WTC11 (cell line): ENCODE data around the gene TMBIM6. TPM values are rescaled to one million over a fixed set of nuclear protein-coding genes. Genes with fewer than 3 reads are reported as not detected.

Experiments
- CREB1 ChIP-seq: sonication (generic); formaldehyde crosslinking; IDR thresholded peaks from 2 replicates; pipeline ENCODE4 v1.8.0; 2023; ENCODE audit warnings: mild to moderate bottlenecking, missing genetic modification reagents
- ESRRA ChIP-seq: sonication (generic); formaldehyde crosslinking; IDR thresholded peaks from 2 replicates; pipeline ENCODE4 v1.8.1; 2022; ENCODE audit warnings: mild to moderate bottlenecking, missing genetic modification reagents, borderline replicate concordance
- ETV6 ChIP-seq: sonication (generic); formaldehyde crosslinking; IDR thresholded peaks from 2 replicates; pipeline ENCODE4 v1.8.1; 2022; ENCODE audit warnings: mild to moderate bottlenecking, missing genetic modification reagents
- FOXJ3 ChIP-seq: sonication (generic); formaldehyde crosslinking; IDR thresholded peaks from 2 replicates; pipeline ENCODE4 v1.9.0; 2021; ENCODE audit warnings: missing genetic modification reagents, mild to moderate bottlenecking, borderline replicate concordance
- FOXK1 ChIP-seq: sonication (generic); formaldehyde crosslinking; IDR thresholded peaks from 2 replicates; pipeline ENCODE4 v1.8.0; 2022; ENCODE audit warnings: mild to moderate bottlenecking, moderate library complexity, missing genetic modification reagents
- GABPB1 ChIP-seq: sonication (generic); formaldehyde crosslinking; IDR thresholded peaks from 2 replicates; pipeline ENCODE4 v1.8.1; 2023; ENCODE audit warnings: mild to moderate bottlenecking, missing genetic modification reagents
- GTF2I ChIP-seq: fragments of 250-450 bp; sonication (Bioruptor Pico); conservative IDR thresholded peaks from 2 replicates; pipeline ENCODE4 v1.4.0; 2021; ENCODE audit warnings: mild to moderate bottlenecking
- JUN ChIP-seq: sonication (generic); formaldehyde crosslinking; IDR thresholded peaks from 2 replicates; pipeline ENCODE4 v1.8.0; 2023; ENCODE audit warnings: mild to moderate bottlenecking, missing genetic modification reagents
- NFATC4 ChIP-seq: fragments of 250-450 bp; sonication (Bioruptor Pico); IDR thresholded peaks from 2 replicates; pipeline ENCODE4 v1.9.0; 2021; ENCODE audit warnings: mild to moderate bottlenecking
- NFE2L1 ChIP-seq: sonication (generic); formaldehyde crosslinking; IDR thresholded peaks from 2 replicates; pipeline ENCODE4 v1.8.1; 2023; ENCODE audit warnings: missing genetic modification reagents
- NFYB ChIP-seq: sonication (generic); formaldehyde crosslinking; conservative IDR thresholded peaks from 2 replicates; pipeline ENCODE4 v1.8.0; 2022; ENCODE audit warnings: low read depth, missing genetic modification reagents
- OVOL2 ChIP-seq: fragments of 250-450 bp; sonication (Bioruptor Pico); IDR thresholded peaks from 2 replicates; pipeline ENCODE4 v1.9.0; 2021; ENCODE audit warnings: mild to moderate bottlenecking, borderline replicate concordance
- SMAD3 ChIP-seq: sonication (generic); formaldehyde crosslinking; IDR thresholded peaks from 2 replicates; pipeline ENCODE4 v1.8.0; 2022; ENCODE audit warnings: missing genetic modification reagents, mild to moderate bottlenecking, borderline replicate concordance
- SMAD4 ChIP-seq: sonication (generic); formaldehyde crosslinking; IDR thresholded peaks from 2 replicates; pipeline ENCODE4 v1.8.0; 2022; ENCODE audit warnings: mild to moderate bottlenecking, missing genetic modification reagents
- SOX15 ChIP-seq: fragments of 250-450 bp; sonication (Bioruptor Pico); IDR thresholded peaks from 2 replicates; pipeline ENCODE4 v1.9.0; 2021; ENCODE audit warnings: mild to moderate bottlenecking
- SP1 ChIP-seq: sonication (generic); formaldehyde crosslinking; conservative IDR thresholded peaks from 2 replicates; pipeline ENCODE4 v1.8.1; 2022; ENCODE audit warnings: missing genetic modification reagents
- TEAD1 ChIP-seq: sonication (generic); formaldehyde crosslinking; IDR thresholded peaks from 2 replicates; pipeline ENCODE4 v1.8.0; 2022; ENCODE audit warnings: mild to moderate bottlenecking, missing genetic modification reagents
- TP53 ChIP-seq: sonication (generic); formaldehyde crosslinking; IDR thresholded peaks from 2 replicates; pipeline ENCODE4 v1.8.1; 2023; ENCODE audit warnings: mild to moderate bottlenecking, missing genetic modification reagents
- ZNF219 ChIP-seq: sonication (generic); formaldehyde crosslinking; IDR thresholded peaks from 2 replicates; pipeline ENCODE4 v1.8.0; 2023; ENCODE audit warnings: missing genetic modification reagents, mild to moderate bottlenecking, borderline replicate concordance
- ZNF232 ChIP-seq: sonication (generic); formaldehyde crosslinking; IDR thresholded peaks from 2 replicates; pipeline ENCODE4 v1.8.0; 2022; ENCODE audit warnings: mild to moderate bottlenecking, missing genetic modification reagents
- ZNF416 ChIP-seq: fragments of 250-450 bp; sonication (Bioruptor Pico); IDR thresholded peaks from 2 replicates; pipeline ENCODE4 v1.9.0; 2021; ENCODE audit warnings: mild to moderate bottlenecking, inconsistent platforms
- total RNA-seq: library from RNA; stranded (reverse); gene quantifications from 3 replicates; pipeline ENCODE4 v1.2.3, GENCODE V29; 2021
- TF ChIP-seq, protein P1 (sequence below): fragments of 250-450 bp; sonication (Bioruptor Pico); IDR thresholded peaks from 2 replicates; pipeline ENCODE4 v2.1.2; 2022; ENCODE audit warnings: mild to moderate bottlenecking, moderate library complexity
- TF ChIP-seq, protein P2 (sequence below): sonication (generic); formaldehyde crosslinking; IDR thresholded peaks from 2 replicates; pipeline ENCODE4 v1.8.1; 2022; ENCODE audit warnings: mild to moderate bottlenecking, missing genetic modification reagents, moderate library complexity, borderline replicate concordance
- TF ChIP-seq, protein P3 (sequence below): fragments of 250-450 bp; sonication (Bioruptor Pico); IDR thresholded peaks from 2 replicates; pipeline ENCODE4 v1.9.0; 2021; ENCODE audit warnings: moderate library complexity, mild to moderate bottlenecking, inconsistent platforms, borderline replicate concordance
- TF ChIP-seq, protein P4 (sequence below): sonication (generic); formaldehyde crosslinking; IDR thresholded peaks from 2 replicates; pipeline ENCODE4 v1.8.1; 2023; ENCODE audit warnings: mild to moderate bottlenecking, missing genetic modification reagents, borderline replicate concordance
- TF ChIP-seq, protein P5 (sequence below): sonication (generic); formaldehyde crosslinking; IDR thresholded peaks from 2 replicates; pipeline ENCODE4 v1.8.0; 2022; ENCODE audit warnings: missing genetic modification reagents

Gene TMBIM6
- total RNA-seq, 1 experiment from 2014 or later, result 402 TPM

DNA sequence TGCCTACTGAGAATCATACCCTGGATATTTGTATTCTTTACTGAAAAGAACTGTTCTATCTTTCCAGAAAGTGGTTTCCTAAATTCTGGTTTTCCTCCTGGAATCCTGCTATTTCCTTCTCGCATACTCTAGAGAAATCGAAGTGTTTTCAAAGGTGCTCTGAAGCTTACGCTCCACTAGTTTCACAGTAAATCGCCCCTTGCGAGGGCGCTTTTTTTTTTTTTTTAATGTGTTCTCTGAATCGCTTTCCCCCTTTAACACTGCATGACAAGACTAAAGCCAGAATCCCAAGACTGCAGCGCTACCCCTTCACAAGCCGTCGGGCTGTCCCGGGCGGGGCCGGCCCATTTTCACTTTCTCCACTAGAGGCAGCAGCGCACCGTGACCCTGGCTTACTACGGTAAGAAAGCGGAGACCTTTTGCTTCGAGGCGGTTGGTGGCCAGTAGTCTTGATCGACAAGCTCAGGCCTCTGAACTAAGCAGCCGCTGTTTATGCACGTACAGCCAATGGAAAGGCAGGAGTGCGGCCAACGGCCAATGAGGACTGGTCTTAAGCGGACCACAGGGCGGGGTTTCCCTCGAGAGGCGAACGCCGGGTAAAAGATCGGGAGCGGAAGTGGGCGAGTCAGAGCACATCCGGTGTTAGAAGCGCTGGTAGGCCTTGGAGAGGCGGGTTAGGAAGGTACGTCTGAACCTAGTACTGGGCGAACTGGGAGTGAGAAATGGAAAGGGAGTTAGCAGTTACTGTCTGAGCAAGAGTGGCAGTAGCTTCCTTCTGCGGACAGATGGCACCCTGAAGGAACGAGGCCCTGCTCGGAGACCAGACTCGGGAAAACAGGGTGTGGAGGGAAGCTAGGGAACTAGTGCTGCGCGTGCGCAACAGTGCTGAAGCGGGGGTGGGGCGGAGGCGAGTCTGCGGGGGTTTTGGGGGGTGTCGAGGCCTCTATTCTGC, at the start of gene TMBIM6 (continued):
- TF ChIP-seq JUN (CRISPR knock-in tag), result 0 out of 2 replicates have a peak, but pooled peaks have one; percentile 47
- TF ChIP-seq TEAD1 (CRISPR knock-in tag), result 0 out of 2 replicates have a peak, but pooled peaks have one; percentile 27
- no peak for TF ChIP-seq ZNF219 (CRISPR knock-in tag)
- TF ChIP-seq SMAD3 (CRISPR knock-in tag), result peak; percentile 35; the same call in 1 of the 2 replicates
- no peak for TF ChIP-seq GTF2I (CRISPR knock-in tag)
- TF ChIP-seq, protein P1, sequence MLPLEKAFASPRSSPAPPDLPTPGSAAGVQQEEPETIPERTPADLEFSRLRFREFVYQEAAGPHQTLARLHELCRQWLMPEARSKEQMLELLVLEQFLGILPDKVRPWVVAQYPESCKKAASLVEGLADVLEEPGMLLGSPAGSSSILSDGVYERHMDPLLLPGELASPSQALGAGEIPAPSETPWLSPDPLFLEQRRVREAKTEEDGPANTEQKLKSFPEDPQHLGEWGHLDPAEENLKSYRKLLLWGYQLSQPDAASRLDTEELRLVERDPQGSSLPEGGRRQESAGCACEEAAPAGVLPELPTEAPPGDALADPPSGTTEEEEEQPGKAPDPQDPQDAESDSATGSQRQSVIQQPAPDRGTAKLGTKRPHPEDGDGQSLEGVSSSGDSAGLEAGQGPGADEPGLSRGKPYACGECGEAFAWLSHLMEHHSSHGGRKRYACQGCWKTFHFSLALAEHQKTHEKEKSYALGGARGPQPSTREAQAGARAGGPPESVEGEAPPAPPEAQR, result no peak
- peak; percentile 88 for TF ChIP-seq SP1 (CRISPR knock-in tag)
- TF ChIP-seq GABPB1, result peak; percentile 80
- TF ChIP-seq SMAD4 (CRISPR knock-in tag), result no peak
- TF ChIP-seq FOXJ3 (CRISPR knock-in tag), result no peak
- TF ChIP-seq NFE2L1 (CRISPR knock-in tag), result peak; percentile 93
- TF ChIP-seq NFATC4 (CRISPR knock-in tag), result no peak
- TF ChIP-seq CREB1 (CRISPR knock-in tag), result no peak
- TF ChIP-seq NFYB (CRISPR knock-in tag), result peak; percentile 74
- TF ChIP-seq ETV6 (CRISPR knock-in tag), result peak; percentile 81
- TF ChIP-seq ESRRA (CRISPR knock-in tag), result no peak
- TF ChIP-seq, protein P2, sequence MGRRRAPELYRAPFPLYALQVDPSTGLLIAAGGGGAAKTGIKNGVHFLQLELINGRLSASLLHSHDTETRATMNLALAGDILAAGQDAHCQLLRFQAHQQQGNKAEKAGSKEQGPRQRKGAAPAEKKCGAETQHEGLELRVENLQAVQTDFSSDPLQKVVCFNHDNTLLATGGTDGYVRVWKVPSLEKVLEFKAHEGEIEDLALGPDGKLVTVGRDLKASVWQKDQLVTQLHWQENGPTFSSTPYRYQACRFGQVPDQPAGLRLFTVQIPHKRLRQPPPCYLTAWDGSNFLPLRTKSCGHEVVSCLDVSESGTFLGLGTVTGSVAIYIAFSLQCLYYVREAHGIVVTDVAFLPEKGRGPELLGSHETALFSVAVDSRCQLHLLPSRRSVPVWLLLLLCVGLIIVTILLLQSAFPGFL, result no peak
- peak; percentile 96 for TF ChIP-seq FOXK1 (CRISPR knock-in tag)
- TF ChIP-seq, protein P3, sequence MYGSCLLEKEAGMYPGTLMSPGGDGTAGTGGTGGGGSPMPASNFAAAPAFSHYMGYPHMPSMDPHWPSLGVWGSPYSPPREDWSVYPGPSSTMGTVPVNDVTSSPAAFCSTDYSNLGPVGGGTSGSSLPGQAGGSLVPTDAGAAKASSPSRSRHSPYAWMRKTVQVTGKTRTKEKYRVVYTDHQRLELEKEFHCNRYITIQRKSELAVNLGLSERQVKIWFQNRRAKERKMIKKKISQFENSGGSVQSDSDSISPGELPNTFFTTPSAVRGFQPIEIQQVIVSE (CRISPR knock-in tag), result no peak
- 0 out of 2 replicates have a peak, but pooled peaks have one; percentile 40 for TF ChIP-seq ZNF416 (CRISPR knock-in tag)
- TF ChIP-seq TP53 (CRISPR knock-in tag), result no peak
- TF ChIP-seq, protein P4, sequence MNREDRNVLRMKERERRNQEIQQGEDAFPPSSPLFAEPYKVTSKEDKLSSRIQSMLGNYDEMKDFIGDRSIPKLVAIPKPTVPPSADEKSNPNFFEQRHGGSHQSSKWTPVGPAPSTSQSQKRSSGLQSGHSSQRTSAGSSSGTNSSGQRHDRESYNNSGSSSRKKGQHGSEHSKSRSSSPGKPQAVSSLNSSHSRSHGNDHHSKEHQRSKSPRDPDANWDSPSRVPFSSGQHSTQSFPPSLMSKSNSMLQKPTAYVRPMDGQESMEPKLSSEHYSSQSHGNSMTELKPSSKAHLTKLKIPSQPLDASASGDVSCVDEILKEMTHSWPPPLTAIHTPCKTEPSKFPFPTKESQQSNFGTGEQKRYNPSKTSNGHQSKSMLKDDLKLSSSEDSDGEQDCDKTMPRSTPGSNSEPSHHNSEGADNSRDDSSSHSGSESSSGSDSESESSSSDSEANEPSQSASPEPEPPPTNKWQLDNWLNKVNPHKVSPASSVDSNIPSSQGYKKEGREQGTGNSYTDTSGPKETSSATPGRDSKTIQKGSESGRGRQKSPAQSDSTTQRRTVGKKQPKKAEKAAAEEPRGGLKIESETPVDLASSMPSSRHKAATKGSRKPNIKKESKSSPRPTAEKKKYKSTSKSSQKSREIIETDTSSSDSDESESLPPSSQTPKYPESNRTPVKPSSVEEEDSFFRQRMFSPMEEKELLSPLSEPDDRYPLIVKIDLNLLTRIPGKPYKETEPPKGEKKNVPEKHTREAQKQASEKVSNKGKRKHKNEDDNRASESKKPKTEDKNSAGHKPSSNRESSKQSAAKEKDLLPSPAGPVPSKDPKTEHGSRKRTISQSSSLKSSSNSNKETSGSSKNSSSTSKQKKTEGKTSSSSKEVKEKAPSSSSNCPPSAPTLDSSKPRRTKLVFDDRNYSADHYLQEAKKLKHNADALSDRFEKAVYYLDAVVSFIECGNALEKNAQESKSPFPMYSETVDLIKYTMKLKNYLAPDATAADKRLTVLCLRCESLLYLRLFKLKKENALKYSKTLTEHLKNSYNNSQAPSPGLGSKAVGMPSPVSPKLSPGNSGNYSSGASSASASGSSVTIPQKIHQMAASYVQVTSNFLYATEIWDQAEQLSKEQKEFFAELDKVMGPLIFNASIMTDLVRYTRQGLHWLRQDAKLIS (CRISPR knock-in tag), result no peak
- TF ChIP-seq OVOL2 (CRISPR knock-in tag), result no peak
- peak; percentile 77; the same call in 1 of the 2 replicates for TF ChIP-seq ZNF232 (CRISPR knock-in tag)
- TF ChIP-seq SOX15 (CRISPR knock-in tag), result no peak
- TF ChIP-seq, protein P5, sequence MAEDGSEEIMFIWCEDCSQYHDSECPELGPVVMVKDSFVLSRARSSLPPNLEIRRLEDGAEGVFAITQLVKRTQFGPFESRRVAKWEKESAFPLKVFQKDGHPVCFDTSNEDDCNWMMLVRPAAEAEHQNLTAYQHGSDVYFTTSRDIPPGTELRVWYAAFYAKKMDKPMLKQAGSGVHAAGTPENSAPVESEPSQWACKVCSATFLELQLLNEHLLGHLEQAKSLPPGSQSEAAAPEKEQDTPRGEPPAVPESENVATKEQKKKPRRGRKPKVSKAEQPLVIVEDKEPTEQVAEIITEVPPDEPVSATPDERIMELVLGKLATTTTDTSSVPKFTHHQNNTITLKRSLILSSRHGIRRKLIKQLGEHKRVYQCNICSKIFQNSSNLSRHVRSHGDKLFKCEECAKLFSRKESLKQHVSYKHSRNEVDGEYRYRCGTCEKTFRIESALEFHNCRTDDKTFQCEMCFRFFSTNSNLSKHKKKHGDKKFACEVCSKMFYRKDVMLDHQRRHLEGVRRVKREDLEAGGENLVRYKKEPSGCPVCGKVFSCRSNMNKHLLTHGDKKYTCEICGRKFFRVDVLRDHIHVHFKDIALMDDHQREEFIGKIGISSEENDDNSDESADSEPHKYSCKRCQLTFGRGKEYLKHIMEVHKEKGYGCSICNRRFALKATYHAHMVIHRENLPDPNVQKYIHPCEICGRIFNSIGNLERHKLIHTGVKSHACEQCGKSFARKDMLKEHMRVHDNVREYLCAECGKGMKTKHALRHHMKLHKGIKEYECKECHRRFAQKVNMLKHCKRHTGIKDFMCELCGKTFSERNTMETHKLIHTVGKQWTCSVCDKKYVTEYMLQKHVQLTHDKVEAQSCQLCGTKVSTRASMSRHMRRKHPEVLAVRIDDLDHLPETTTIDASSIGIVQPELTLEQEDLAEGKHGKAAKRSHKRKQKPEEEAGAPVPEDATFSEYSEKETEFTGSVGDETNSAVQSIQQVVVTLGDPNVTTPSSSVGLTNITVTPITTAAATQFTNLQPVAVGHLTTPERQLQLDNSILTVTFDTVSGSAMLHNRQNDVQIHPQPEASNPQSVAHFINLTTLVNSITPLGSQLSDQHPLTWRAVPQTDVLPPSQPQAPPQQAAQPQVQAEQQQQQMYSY, result no peak
